Subcutaneous adipose tissue (tissue), 4 donors: ENCODE measurements around the gene ADM2. TPM values are rescaled to one million over a fixed set of nuclear protein-coding genes. Genes with fewer than 3 reads are reported as not detected.

Experiments
- CTCF ChIP-seq: fragments of 450-650 bp; IDR thresholded peaks from one replicate; pipeline ENCODE4 v1.5.1; 2016; ENCODE audit warnings: low read depth, mild to moderate bottlenecking, control low read depth, antibody characterized with exemption, moderate library complexity
- total RNA-seq, 4 donors: library from RNA; depleted of rRNA; stranded (reverse); fragments of >200 nt; gene quantifications; one replicate each; pipeline ENCODE4 v1.1.0, GENCODE V29; 2016

Gene ADM2
- total RNA-seq, 4 donors from 2014 or later: not detected

DNA sequence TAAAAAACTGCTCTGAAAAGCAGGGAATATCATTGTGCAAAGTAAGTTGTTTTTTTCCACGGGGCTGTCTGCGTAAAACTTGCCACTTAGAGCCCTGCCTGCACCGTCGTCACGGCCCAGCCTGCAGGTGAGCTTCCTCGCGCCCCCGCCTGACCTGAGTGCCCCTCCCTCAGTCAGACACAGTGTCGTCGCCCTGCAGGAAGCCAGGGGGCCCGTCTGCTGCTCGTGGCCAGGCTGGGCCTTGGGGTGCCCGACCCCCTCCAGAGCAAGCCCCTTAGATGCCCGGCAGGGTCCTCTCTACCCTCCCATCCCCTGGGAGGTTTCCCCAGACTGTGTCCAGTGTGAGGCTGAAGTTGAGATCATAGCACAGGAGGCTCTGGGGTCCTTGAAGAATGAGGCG, 38.1 kb upstream of the ADM2 start:
- no peak for TF ChIP-seq CTCF

- TF ChIP-seq CTCF: no peak
Observed at GRCh38 chr22:50443801-50444625, 37.3 kb upstream of the ADM2 start.

GRCh38 chr22:50444663-50445062, 36.7 kb upstream of the ADM2 start:
- TF ChIP-seq CTCF: no peak

- TF ChIP-seq CTCF: no peak
Observed at GRCh38 chr22:50445071-50445879, 36.1 kb upstream of the ADM2 start.

GRCh38 chr22:50445880-50446707, 35.2 kb upstream of the ADM2 start:
- no peak for TF ChIP-seq CTCF

GRCh38 chr22:50446708-50447575, 34.4 kb upstream of the ADM2 start:
- TF ChIP-seq CTCF: no peak
